Stimulated activated CD4-positive, alpha-beta T cell treated with anti-CD3 and anti-CD28 coated beads, Interleukin-1b, Interleukin-23, amount 100 ng/mL, for 1 hour (primary cell): ENCODE measurements around the gene EPS8L1.
"Not testable (repeated sequence)": the region's sequence is repeated elsewhere in the genome, so short reads cannot be mapped to it uniquely, and the experiment has no call there.

ENCODE experiments used
- DNase-seq, 2 donors: peaks; one replicate each; pipeline ENCODE4 v3.0.0-alpha.2; 2020; ENCODE audit warnings: low read depth in 2 of 2

The EPS8L1 gene

GRCh38 chr19:55050749-55051532 is 24.7 kb upstream of the EPS8L1 start:
- DNase-seq: no peak

GRCh38 chr19:55053735-55054134 is 21.9 kb upstream of the EPS8L1 start:
- no peak for DNase-seq

DNA sequence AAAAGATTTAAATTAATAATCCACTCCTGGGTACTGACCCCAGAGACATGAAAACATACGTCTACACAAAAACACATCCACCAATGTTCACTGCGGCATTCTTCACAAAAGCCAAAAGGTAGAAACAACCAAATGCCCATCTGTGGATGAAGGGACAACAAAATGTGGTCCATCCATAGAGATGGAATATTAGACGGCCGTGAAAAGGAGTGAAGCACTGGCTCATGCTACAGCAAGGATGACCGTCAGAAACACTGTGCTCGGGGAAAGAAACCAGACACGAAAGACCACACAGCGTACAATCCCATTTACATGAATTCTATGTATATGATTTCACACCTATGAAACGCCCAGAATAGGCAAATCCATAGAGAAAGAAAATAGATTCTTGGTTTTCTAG is 18.8 kb upstream of the EPS8L1 start:
- DNase-seq: no peak

GRCh38 chr19:55058781-55059610 is 16.7 kb upstream of the EPS8L1 start:
- no peak for DNase-seq

DNA sequence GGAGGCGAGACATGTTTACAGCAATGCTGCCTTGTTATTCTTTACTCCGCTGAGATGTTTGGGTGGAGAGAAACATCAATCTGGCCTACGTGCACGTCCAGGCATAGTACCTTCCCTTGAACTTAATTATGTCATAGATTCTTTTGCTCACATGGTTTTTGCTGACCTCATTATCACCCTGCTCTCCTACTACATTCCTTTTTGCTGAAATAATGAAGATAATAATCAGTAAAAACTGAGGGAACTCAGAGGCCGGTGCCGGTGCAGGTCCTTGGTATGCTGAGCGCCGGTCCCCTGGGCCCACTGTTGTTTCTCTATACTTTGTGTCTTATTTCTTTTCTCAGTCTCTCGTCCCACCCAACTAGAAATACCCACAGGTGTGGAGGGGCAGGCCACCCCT is 15.4 kb upstream of the EPS8L1 start:
- not testable (repeated sequence) for DNase-seq

DNA sequence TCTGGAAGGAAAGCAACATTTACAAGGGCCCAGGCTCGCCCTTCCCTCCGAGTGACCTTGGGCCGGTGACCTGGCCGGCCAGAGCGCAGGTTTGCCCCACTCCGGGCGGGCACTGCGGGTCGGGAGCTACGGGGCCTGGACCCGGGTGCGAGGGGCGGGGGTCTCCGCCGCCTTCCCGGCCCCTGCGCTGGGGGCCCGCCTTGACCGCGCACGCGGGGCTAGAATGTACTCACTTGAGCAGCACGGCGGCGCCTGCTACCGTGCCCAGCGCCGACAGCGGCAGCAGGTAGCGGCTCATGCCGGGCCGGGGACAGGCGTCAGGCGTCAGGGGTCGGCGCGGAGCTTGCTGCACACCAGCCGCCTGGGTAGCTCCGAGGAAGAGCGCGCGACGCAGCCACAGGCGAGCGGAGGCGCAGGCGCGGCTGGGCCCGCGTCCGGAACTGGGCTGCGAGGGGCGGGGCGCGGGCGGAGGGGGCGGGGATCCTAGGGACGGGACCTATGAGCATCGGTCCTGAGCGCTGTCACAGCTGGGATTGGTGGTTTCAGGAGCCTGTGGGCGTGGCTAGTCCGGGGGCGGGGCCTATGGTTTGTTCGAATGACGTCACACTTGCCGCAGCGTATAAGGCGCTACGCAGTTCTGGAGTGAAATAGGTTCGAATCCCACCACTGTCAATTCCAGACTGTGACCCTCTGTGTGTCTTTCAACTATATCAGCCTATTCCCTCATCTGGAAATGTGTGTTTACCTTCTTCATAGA is 12.8 kb upstream of the EPS8L1 start, which contains the start of gene RDH13:
TSS of gene RDH13 (minus strand) at position 414 of the 757 bp plus-strand sequence. CDS start at position 298, 116 bp downstream.
- DNase-seq: peak; percentile 96 to 100

DNA sequence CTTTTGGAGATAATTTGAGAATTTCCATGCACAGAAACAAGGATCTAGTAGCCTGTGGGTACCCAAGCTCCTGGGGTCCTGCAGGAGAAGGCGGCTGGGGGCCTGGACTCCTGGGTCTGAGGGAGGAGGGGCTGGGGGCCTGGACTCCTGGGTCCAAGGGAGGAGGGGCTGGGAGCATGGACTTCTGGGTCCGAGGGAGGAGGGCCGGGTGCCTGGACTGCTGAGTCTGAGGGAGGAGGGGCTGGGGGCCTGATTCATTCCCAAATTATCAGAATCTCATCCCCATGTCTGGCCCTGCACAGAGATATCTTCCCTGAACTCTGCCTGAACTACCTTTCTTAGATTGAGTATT is 12.2 kb upstream of the EPS8L1 start:
- no peak for DNase-seq

DNA sequence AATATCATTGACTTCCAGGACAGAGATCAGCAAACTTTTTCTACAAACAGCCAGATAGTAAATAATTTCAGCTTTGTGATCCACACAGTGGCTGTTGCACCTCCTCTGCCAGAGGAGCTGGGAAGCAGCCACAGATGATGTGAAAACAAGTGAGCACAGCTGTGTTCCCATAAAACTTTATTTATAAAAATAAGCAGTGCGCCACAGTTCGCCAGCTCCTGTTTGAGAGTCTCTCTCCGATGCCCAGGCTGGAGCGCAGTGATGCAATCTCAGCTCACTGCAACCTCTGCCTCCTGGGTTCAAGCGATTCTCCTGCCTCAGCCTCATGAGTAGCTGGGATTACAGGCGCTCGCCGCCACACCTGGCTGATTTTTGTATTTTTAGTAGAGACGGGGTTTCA is 10.2 kb upstream of the EPS8L1 start:
- DNase-seq: not testable (repeated sequence)

DNA sequence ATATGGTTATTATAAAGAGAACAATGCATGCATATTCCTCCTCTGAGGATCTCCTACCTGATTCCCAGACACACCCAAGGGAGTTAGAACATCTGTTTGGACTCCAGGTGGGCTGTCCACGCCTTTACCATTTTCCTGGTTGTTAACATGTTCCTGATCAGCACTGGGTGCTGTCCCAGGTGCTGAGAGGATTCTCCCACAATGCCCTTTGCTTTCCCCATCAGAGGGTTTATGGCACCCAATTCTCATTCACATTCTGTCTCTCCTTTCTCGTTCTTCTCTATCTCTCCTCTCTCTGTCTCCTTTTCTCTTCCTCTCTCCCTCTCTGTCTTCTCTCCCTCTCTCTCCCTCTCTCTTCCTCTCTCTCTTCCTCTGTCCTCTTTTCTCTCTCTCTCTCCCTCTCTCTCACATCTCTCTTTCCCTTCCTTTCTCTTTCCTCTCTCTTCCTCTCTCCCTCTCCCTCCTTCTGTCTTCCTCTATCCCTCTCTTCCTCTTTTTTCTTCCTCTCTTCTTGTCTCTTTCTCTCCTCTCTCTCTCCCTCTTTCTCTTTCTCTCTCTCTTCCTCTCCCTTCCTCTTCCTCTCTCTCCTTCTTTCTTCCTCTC is 9.5 kb upstream of the EPS8L1 start:
- no peak for DNase-seq

- no peak for DNase-seq
These were observed 7.8 kb upstream of the EPS8L1 start for GRCh38 chr19:55067869-55068268.

DNA sequence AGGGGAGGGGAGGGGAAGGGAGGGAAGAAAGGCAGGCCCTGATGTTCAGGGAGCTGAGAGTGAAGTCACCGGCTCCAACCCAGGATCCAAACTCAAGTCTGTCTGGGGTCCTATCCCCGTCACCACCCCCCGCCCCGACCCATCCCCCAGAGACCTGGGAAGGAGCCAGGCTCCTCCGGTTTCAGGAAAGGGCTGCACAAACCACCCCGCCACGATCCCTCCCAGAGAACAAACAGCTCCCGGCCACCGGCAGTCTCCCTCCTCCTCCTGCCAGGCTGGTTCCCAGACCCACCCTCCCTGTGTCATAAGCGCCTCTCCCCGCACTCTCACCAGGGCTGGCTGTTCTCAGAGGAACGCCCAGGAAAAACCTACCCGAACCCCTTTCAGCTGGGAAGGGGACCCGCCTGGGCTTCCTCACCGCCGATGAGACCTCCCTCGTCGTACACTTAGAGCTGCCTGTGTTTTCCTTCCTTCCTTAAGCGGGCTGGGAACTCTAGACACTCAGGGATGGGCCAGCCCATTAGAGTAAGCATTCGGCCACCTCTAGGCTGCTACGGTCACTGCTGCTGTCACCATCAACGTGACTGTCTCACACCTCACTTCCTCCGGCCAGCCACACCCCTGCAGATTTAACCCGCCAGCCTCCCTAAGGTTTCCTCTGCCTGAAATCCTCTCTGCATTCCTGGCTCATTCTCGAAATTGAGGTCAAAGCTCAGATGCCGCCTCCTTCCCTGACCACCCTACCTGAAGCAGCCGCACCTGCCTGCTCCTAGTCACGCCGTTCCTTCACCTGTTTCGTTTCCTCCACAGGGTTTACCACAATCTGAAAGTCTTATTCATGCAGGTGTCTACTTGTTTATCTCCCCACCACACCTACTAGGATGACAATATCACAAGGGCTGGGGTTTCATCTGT is 6.5 kb upstream of the EPS8L1 start:
- DNase-seq: no peak

DNA sequence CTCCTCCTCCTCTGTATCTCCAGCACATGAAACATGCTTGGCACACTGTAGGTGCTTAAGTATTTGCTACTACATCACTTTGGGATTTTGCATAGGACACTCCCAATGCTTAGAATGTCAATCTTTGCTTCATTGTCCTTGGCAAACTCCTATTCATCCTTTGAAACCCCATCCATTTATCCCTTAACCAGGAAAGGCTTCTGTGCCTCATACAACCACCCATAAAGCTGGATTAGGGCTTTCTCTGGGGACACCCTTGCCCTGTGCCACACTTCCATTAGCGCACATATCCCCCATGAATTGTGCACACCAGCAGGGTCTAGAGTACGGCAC is 5.8 kb upstream of the EPS8L1 start:
- DNase-seq: no peak

- no peak for DNase-seq
These were observed 5.1 kb upstream of the EPS8L1 start for GRCh38 chr19:55070466-55071128.

DNA sequence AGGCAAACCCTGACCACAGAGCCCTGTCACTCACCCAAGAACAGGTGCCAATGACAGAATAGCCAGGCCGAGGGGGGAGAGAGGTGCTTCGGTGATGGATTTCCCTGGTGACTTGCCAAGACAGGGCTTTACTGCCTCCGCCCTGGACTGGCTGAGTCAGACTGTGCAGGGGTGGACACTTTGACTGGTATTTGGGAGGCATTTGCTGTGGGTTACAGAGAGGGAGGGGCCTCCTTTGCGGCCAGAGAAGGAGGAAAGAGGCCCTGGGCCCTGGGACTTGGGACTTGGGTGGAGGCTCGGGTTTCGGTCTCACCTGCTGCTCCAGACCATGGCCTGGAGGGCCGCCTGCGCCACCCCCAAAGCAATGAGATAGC is 4.6 kb upstream of the EPS8L1 start:
- DNase-seq: no peak

- no peak for DNase-seq
These were observed 3.8 kb upstream of the EPS8L1 start for GRCh38 chr19:55071913-55072312.

GRCh38 chr19:55076321-55076720 is 652 bp downstream of the EPS8L1 start:
- DNase-seq: no peak

DNA sequence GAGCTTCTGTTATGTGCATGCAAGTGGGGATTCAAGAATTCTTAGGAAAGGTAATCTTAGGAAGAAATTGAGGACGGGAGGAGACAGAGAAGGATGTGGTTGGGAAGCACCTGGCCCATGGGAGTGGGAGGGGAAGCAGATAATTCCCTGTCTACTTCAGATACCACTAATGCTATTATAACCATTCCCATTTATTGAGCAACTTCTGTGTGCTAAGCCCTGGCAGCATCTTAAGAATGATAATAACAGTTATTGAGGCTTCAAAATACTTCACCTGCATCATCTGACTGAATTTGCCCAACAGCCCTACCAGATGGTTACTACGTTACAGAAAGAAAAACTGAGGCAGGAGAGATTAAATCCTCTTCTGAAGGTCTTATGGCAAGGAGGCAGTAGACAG is 1.4 kb downstream of the EPS8L1 start:
- no peak for DNase-seq

DNA sequence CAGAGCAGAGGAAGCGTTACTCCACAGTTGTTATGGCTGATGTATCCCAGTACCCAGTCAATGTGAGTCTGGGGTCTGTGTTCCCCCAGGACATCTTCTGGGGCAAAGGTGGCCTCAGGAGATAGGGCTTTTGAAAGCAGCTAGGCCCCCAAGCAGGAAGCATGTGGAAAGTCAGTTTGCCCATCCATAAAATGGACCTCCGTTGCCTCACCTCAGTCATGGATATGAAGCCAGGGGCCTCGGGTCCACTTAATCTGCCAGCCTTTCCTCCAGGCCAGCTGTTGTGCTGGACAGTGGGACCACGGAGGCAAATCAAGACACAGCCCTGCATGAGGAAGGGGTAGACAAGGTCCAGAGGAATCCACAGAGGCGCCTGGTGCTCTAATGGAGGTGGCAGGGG is 3.3 kb downstream of the EPS8L1 start:
- DNase-seq: no peak

GRCh38 chr19:55079400-55080038 is 3.9 kb downstream of the EPS8L1 start:
- DNase-seq: no peak
